Osteoblast (primary cell): Measurements from ENCODE around the gene MAP4K2. TPM values are rescaled to one million over a fixed set of nuclear protein-coding genes. Genes with fewer than 3 reads are reported as not detected.
A peak's percentile ranks its signal among the peaks of the same experiment; 100 is the strongest.

ENCODE experiments used
- DNase-seq: peaks from one replicate; pipeline ENCODE4 v3.0.0; 2011; ENCODE audit warnings: low spot score, mixed read lengths; ENCODE audit not compliant: insufficient read length; ENCODE audit errors: missing footprints
- H2AFZ ChIP-seq: 2 replicates; pipeline ENCODE4 v1.6.0; 2011; ENCODE audit warnings: mild to moderate bottlenecking, low read length
- H3K27ac ChIP-seq: 2 replicates; pipeline ENCODE4 v1.5.1; 2011; ENCODE audit warnings: mild to moderate bottlenecking, low read depth, low read length, moderate library complexity
- H3K27me3 ChIP-seq: 2 replicates; pipeline ENCODE4 v1.6.0; 2012; ENCODE audit warnings: mild to moderate bottlenecking, control low read depth, inconsistent platforms, low read length, moderate library complexity; ENCODE audit not compliant: insufficient read depth
- H3K36me3 ChIP-seq: 2 replicates; pipeline ENCODE4 v1.5.1; 2011; ENCODE audit warnings: mild to moderate bottlenecking, low read length, control low read depth, moderate library complexity; ENCODE audit not compliant: insufficient read depth
- H3K4me1 ChIP-seq: 2 replicates; pipeline ENCODE4 v1.5.1; 2011; ENCODE audit warnings: mild to moderate bottlenecking, low read length, control low read depth, moderate library complexity; ENCODE audit not compliant: insufficient read depth
- H3K4me2 ChIP-seq: 2 replicates; pipeline ENCODE4 v1.6.0; 2011; ENCODE audit warnings: mild to moderate bottlenecking, low read length; ENCODE audit not compliant: insufficient read depth
- H3K4me3 ChIP-seq: fragments of 200-600 bp; sonication (generic); 3 replicates; pipeline ENCODE4 v1.5.1; 2012; ENCODE audit warnings: mild to moderate bottlenecking, low read length, inconsistent platforms; ENCODE audit not compliant: insufficient read depth
- H3K79me2 ChIP-seq: 2 replicates; pipeline ENCODE4 v1.6.0; 2012; ENCODE audit warnings: mild to moderate bottlenecking, low read length, control low read depth, inconsistent platforms; ENCODE audit not compliant: insufficient read depth
- H3K9me3 ChIP-seq: 2 replicates; pipeline ENCODE4 v1.5.1; 2011; ENCODE audit warnings: low read depth, low read length, control low read depth
- H4K20me1 ChIP-seq: 2 replicates; pipeline ENCODE4 v1.6.0; 2012; ENCODE audit warnings: mild to moderate bottlenecking, low read length, control low read depth; ENCODE audit not compliant: insufficient read depth
- total RNA-seq: library from RNA; depleted of rRNA; stranded (reverse); fragments of >200 nt; gene quantifications from 2 replicates; pipeline ENCODE4 v1.2.3, GENCODE V29; 2012
- TF ChIP-seq, protein P1 (sequence below): IDR thresholded peaks from 2 replicates; pipeline ENCODE4 v1.5.1; 2011; ENCODE audit warnings: mild to moderate bottlenecking, low read depth, low read length, moderate library complexity; ENCODE audit errors: extremely low read depth

The MAP4K2 gene
- 6.2 and 9.8 TPM in 2 replicates for total RNA-seq

DNA sequence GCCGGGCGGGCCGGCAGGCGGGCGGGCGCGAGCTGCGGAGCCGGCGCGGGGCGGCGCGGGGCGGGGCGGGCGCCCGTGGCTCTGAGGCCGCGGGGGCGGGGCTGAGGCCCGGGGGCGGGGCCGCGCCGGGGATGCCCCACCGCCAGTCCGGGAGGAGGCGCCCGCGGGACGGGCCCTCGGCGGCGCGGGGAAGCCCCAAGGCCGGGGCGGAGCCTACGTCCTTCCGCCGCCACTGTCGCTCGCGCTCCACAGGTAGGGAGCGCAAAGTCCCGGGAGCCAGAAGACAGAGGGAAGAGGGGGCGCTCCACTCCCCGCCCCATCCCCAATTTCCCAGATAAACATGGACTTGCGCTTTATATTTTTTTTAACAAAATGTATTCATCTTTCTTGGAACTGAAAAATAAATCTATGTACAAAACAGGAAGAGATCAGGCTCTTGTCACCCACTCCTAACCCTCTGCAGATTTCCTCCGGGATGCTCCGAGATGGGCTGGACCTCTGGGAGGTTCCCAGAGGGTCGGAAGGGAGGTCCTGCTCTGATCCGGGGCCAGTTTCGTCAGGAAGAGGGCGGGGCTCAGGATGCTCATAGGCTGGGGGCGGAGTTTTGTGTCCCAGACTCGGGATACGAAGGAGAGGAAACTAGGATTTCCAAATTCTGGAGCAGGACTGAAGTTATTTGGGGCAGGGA is at the start of gene MAP4K2:
TSS of gene MAP4K2 (minus strand) at position 57 of the 688 bp plus-strand sequence. CDS start 65 bp downstream, outside the sequence.
- Histone ChIP-seq H3K4me2 (peak within 1 kb of the TSS; percentile 96), H3K79me2 (no peaks in the 10 kb centered on the region), H3K4me3 (peak within 1 kb of the TSS; percentile 77), H4K20me1 (peaks cover 6% of the 10 kb centered on the region), H3K36me3 (peaks cover 34% of the 10 kb centered on the region), H3K4me1 (peaks cover 7% of the 10 kb centered on the region), H2AFZ (peak within 1 kb of the TSS; percentile 83), H3K27ac (peak within 1 kb of the TSS; percentile 66), H3K9me3 (no peaks in the 10 kb centered on the region), H3K27me3 (no peaks in the 10 kb centered on the region)
- TF ChIP-seq, protein P1, sequence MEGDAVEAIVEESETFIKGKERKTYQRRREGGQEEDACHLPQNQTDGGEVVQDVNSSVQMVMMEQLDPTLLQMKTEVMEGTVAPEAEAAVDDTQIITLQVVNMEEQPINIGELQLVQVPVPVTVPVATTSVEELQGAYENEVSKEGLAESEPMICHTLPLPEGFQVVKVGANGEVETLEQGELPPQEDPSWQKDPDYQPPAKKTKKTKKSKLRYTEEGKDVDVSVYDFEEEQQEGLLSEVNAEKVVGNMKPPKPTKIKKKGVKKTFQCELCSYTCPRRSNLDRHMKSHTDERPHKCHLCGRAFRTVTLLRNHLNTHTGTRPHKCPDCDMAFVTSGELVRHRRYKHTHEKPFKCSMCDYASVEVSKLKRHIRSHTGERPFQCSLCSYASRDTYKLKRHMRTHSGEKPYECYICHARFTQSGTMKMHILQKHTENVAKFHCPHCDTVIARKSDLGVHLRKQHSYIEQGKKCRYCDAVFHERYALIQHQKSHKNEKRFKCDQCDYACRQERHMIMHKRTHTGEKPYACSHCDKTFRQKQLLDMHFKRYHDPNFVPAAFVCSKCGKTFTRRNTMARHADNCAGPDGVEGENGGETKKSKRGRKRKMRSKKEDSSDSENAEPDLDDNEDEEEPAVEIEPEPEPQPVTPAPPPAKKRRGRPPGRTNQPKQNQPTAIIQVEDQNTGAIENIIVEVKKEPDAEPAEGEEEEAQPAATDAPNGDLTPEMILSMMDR, result no peak
- DNase-seq, result peak; percentile 100

DNA sequence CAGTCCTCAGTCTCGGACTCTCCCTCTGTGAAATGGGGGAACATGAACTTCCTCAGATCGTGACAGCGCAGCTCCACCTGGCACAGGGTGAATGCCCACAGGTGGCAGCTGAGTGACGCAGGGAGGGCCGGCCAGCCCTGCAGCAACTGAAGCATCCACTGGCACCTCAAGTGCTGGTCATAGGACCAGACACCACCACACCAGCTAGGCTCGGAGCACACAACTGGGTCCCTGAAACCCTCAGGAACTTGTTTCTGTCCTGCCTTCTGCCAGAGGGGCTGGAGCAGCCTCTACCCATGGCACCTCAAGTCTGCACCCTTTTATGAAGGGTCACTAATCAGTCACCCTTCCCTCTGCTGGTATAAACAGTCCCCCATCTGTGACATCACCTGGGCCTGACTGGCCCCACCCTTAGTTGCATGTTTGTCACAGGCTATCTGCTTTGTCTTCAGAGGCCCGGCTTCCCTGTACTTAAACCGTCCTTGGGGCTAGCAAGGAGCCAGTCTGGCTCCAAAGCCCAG is 48.9 kb upstream of the MAP4K2 start:
- H2AFZ ChIP-seq, result no peak overlapping the region
- H3K4me1 ChIP-seq, result peaks cover 41% of the 10 kb centered on the region
- H3K27me3 ChIP-seq, result no peaks in the 10 kb centered on the region
- no peak overlapping the region for H3K4me2 ChIP-seq
- H3K36me3 ChIP-seq, result peaks cover 26% of the 10 kb centered on the region
- TF ChIP-seq, protein P1, result no peak
- no peak overlapping the region for H3K27ac ChIP-seq
- H3K4me3 ChIP-seq, result no peak overlapping the region
- peaks cover 18% of the 10 kb centered on the region for H4K20me1 ChIP-seq
- H3K79me2 ChIP-seq, result peaks cover 41% of the 10 kb centered on the region
- no peaks in the 10 kb centered on the region for H3K9me3 ChIP-seq
- no peak for DNase-seq

DNA sequence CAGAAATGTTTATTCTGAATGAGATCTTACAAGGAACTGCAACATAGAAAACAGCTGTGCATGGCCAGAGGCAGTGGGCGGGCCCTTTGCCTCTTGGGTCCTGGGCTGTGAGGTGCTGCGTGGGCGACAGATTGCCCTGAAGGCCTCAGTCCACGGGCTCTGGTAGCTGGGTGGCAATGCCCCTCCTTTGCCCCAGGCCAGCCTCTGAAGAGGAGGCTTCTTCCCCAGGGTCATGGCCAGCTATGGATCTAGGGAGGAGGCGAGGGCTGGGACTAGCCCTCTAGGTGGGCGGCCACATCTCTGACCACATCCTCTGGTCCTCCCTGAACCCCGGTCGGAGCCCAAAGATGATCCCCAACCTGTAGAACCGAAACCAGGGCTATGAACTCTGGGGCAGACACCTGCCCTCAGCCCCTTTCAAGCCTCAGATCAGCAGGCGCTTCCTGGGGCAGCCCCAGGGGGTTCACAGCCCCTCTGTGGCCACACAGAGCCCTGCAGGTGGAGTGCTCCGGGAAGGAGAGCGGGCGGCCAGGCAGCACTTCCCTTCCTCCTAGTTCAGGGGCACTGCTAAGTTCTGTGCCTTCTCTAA is 48.1 kb upstream of the MAP4K2 start:
- H2AFZ ChIP-seq, result no peak overlapping the region
- peaks cover 33% of the 10 kb centered on the region for H3K79me2 ChIP-seq
- TF ChIP-seq, protein P1, result no peak
- no peak overlapping the region for H3K4me2 ChIP-seq
- H3K4me3 ChIP-seq, result no peak overlapping the region
- H3K4me1 ChIP-seq, result peaks cover 32% of the 10 kb centered on the region
- H4K20me1 ChIP-seq, result peaks cover 11% of the 10 kb centered on the region
- DNase-seq, result peak; percentile 95
- peaks cover 26% of the 10 kb centered on the region for H3K36me3 ChIP-seq
- H3K27ac ChIP-seq, result peak overlapping the region; percentile 36
- H3K9me3 ChIP-seq, result no peaks in the 10 kb centered on the region
- no peaks in the 10 kb centered on the region for H3K27me3 ChIP-seq
